GM12873 (cell line): Measurements from ENCODE around the gene ITGAD.

Experiments
- CTCF ChIP-seq: IDR thresholded peaks from 2 replicates; pipeline ENCODE4 v1.5.1; 2012; ENCODE audit warnings: low read depth, mild to moderate bottlenecking, moderate library complexity, low read length, control low read depth; ENCODE audit not compliant: insufficient read depth; ENCODE audit errors: missing control alignments

ITGAD gene

DNA sequence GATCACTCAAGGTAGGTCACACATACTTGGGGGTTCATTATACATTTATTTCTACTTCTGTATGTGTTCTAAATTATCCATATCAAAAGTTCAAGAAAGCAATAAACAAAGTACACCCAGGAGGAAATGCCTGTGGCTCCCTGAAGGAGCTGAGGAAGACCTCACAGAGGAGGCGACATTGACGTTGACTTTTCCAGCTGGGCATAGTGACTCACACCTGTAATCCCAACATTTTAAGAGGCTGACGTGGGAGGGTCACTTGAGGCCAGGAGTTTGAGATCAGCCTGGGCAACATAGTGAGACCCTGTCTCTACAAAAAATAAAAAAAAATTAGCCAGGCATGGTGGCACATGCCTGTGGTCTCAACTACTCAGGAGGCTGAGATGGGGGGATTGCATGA lies 16.3 kb downstream of the ITGAD start:
- TF ChIP-seq CTCF, result no peak

DNA sequence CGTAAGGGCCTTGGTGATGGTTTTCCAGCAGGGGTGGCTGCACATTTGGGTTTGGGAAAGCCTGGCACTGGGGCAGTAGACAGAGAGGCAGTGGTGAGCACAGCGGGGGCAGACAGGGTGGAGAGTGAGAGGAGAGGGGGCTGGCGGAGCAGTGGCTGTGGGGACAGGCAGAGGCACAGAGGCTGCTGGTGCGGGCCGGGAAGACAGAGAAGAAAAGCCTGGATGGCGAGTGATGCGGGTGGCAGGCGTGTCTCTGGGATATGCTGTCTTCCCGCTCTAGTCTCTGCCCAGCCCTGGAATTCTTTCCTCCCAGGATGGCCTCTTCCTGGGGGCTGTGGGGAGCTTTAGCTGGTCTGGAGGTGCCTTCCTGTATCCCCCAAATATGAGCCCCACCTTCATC lies 16.9 kb downstream of the ITGAD start:
- no peak for TF ChIP-seq CTCF

DNA sequence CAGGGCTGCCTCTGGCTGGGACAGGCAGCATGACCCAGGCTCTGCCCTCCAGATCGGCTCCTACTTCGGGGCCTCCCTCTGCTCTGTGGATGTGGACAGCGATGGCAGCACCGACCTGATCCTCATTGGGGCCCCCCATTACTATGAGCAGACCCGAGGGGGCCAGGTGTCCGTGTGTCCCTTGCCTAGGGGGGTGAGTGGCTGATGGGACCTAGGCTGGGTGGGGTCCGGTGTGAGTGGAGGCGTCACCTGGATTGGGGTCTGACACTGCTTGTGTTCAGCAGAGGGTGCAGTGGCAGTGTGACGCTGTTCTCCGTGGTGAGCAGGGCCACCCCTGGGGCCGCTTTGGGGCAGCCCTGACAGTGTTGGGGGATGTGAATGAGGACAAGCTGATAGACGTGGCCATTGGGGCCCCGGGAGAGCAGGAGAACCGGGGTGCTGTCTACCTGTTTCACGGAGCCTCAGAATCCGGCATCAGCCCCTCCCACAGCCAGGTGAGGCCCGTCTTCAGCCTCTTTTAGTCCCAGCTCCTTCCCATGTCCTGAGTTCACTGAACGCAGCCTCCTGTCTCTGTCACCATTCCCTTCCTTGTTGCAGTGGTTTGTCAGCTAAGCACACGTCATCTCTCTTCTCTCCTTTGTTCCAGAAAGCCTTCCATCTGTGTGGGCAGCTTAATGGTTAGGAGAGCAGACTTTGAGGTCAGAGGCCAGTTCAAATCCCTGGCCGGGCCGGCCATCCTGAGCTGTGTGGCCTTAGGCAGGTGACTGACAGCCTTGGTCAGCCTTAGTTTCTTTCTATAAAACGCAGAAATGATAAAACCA lies 18.1 kb downstream of the ITGAD start:
- TF ChIP-seq CTCF, result no peak

GRCh38 chr16:31412750-31413149 lies 19.6 kb downstream of the ITGAD start:
- TF ChIP-seq CTCF, result no peak

GRCh38 chr16:31413381-31413780 lies 20.2 kb downstream of the ITGAD start:
- TF ChIP-seq CTCF, result no peak

GRCh38 chr16:31413943-31414342 lies 20.8 kb downstream of the ITGAD start:
- TF ChIP-seq CTCF, result no peak

GRCh38 chr16:31414706-31415105 lies 21.6 kb downstream of the ITGAD start:
- TF ChIP-seq CTCF, result no peak
